ELF-1 (cell line): ENCODE results near the gene EXOC1.

Experiments used
- DNase-seq: peaks from one replicate; pipeline ENCODE4 v3.0.0-alpha.2; 2016; ENCODE audit warnings: low read depth, low spot score

The EXOC1 gene

DNA sequence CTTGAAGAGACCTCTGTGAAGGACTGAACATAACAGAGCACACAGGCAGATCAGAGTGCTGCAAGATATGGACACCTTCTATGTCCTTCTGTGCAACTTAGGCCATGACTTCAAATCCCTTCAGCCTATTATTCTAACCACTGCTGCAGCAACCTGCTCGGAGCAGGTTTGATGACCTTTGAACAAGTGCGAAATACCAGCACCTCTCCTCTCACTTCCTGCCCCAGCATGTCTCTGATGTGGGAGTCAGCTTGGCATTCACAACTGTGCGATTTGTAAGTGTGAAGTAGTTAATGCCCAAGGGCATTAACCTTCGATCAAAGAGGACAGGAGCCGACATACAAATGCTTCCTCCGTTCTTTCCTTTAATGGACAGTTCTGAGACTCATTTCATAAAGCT lies 1.6 kb upstream of the EXOC1 start:
- DNase-seq: peak; percentile 5

DNA sequence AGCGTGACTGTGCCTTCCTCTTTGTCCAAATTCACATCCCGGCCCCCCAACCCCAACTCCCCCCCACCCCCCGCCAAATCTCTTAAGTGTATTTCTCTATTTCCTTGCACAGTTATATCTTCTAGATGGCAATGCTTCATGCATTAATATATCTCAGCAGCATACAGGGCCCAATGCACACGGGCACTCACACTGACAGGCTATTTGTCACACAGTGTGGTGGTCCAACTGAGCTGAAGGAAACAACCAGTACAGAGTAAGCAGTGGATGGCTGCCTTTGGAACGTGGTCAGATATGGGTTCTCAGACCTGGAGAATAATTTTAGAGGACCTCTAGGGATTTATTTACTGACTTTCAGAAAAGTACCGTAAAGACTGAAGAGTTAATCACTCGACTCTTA lies 681 bp downstream of the EXOC1 start:
- no peak for DNase-seq

DNA sequence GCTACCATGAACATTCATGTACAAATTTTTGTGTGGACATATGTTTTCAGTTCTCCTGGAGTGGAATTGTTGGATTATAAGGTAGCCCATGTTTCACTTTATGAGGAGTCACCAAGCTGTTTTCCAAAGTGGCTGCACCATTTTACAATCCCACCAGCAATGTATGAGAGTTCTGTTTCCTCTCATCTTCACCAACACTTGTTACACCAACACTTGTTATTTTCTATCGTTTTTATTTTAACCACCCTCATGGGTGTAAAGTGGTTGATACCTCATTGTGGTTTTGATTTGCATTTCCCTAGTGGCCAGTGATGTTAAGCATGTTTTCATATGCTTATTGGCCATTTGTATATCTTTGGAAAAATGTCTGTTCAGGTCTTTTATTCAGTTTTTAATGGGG lies 4.1 kb downstream of the EXOC1 start:
- no peak for DNase-seq

DNA sequence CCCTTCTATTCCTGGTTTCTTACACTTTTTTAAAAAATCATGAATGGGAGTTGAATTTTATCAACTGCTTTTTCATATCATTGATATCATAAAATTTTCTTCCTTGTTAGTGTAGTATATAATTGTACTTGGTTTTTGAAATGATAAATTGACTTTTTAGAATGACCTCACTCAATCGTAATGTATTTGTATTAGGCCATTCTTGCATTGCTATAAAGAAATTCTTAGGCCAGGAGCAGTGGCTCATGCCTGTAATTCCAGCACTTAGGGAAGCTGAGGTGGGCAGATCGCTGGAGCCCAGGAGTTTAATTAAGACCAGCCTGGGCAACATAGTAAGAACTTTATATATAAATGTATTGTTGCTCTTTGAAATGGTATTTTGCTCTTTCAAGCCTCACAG lies 6.3 kb downstream of the EXOC1 start:
- no peak for DNase-seq

DNA sequence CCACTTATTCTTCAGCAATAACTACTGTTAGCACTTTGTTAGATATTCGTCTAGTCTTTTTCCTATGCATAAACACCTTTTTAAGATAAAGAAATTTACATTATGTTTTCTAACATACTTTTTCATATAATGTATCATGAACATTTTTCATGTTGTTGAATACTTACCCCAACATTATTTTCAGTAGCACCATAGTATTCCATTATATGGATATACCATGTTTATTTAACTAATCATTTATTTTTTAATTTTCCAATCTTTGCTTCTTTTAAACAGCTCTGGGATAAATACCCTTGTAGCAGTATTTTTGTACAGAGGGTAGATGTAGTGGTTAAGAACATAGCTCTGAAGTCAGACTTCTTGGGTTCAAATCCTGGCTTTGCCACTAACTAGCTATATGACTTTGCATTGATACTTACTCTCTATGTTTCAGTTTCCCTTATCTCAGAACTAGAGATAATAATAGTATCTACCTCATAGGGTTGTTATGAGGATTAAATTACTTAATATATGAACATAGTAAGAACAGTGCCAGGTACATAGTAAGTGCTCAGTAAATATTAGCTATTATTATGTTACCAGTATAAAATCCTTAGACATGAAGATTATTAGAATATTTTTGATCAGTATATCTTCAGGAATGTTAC lies 11.3 kb downstream of the EXOC1 start:
- no peak for DNase-seq

DNA sequence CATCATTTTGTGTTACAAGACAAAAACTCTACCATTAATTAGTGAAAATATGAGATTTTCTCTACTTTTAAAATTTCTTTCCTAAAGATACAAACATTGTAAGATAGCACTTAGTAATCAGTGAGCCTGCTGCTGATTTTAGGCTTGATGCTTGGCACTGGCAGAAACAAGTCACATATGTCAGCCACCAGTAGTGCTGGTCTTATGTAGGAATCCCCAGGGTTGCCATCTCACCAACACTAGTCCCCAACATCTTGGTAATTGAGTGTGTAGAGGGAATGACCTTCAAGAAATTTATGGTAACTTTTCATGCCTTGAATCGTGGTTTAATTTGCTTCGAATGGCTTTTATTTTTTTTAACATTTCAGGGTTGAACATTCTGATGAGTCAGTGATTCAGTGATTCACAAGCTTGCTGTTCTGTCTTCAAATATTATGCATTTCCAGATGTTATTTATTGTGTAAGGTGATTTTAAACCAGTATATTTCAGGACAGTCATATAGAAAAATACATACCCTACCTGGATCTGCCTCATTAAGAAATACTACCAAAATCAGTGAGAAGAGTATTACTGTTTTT lies 11.9 kb downstream of the EXOC1 start:
- no peak for DNase-seq

DNA sequence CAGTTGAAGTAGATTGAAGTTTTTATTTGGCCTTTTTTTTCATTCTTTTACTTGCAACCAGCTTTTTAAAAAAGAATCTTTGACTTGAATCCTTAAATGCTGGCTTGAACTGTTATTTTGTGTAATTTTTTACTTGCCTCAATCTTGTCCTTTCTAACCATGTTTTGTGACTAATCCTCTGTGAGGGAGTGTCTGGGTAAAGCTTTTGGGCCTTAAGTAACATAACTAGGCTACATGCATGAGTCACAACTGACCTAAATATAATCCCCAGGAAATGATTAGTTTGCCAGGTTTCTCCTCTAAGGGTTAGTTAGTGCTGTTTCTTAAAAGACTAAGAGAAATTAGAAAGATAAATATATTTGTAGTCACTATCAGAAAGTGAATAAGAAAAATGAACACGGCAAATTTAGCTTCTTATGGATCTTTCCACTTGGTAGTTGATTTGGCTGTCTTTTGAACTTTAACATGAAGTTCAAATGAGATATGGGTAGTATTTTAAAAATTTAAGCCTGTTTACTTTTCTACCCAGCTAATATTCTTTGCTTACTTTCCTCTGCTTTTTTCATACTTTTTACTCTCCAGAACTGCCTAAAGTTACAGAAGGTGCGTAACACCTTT lies 13.0 kb downstream of the EXOC1 start:
- DNase-seq: no peak

DNA sequence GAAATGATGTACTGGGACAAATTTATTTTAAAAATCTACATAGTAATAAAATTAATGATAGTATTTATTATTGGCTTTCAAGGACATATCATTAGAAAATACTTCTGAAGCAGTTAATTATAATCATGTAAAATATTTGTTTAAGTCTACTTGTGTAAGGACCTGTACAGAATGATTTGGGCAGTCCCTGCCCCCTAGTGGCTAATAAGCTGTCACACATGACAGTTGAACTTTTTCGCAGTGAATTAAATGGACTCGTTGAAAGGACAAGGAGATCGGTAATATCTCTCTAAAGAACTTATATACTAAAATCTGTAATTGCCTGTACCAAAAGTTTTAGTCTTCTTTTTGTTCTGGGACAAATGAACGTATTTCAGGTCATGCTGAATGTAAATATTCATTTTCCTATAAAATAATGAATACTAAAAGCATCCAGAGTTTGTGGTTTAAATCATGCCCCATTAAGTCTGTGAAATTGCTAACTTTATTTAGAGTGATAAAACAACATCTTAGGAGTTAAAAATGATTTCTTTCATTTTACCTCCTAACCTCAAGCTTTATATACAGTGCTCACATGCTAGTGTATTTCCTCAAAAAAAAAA lies 13.6 kb downstream of the EXOC1 start:
- DNase-seq: peak; percentile 36

DNA sequence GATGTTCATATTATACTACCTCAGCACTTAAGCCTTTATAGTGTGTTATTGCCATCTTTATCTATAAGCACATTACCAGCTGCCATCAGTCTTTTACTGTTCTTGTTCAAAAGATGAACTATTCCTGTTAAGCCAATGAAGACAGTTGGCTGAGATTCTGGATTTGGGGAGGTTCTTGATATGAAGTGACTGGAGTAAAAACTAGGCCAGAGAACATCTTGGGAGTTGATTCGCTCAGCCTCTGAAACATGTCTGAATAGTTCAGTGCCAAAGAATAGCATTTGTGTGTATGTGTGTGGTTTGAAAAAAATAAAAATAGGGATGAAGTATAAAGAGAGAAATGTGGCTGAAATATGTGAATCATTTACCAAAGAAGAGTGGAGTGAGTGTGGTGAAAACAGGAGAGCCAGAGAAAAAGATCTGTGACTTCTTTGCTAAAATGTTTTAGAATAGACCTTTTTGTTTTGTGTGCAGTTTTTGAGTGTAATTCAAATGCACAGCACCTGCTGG lies 15.2 kb downstream of the EXOC1 start:
- no peak for DNase-seq

DNA sequence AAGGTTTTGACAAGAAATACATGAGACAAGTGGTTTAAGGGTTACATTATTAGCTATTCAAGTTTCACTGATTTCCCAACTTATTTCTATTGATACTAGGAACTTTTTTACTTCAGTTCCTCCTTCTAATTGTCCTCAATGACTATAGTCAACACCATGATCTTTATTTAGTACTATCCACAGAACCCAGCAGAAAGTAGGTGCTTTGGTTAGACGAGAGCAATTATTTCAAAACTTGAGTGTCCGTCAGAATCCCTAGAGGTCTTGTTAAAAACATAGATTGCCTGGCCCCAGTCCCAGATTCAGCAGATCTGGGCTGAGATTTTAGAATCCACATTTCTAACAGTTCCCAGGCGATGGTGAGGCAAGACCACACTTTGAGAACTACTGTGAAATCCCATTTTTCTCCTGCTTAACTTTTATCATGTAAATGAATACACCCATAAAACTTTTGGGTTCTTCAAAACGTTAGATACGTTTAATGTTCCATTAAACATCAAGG lies 17.9 kb downstream of the EXOC1 start:
- no peak for DNase-seq

DNA sequence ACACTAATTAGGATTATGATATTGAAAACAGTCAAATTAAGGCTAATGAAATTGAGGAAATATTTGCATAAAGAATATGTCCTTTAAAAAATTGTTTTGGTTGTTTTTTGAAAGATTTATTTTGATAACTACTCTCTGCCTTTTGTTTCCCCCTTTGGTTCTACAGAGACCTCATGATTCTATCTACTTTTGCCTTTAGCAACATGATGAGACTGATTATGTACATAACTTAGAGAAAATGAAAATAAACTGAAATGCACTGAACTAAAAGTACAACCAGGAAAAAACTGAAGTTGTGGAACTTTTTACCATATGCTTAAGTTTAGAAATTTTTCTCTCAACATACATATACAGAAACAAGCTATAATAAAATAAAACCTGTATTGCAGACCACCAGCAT lies 21.4 kb downstream of the EXOC1 start:
- DNase-seq: no peak

DNA sequence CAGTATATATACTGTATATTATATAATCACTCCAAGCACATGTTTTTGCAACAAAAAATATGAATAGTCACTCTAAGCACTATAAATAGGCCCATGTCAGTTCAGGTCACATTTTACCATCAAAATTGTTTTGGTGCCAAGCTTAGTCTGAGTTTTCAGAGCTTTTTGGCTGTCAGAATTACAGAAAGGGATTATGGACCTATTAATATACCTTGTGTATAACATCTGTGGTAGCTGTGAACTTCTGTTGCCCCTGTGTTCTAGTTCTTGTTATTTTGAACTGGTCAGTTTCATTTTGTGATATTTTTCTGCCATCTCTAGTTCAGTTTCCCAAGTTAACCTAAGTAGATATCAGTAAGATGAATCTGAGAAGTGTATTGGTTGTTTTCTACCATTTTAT lies 22.9 kb downstream of the EXOC1 start:
- no peak for DNase-seq

DNA sequence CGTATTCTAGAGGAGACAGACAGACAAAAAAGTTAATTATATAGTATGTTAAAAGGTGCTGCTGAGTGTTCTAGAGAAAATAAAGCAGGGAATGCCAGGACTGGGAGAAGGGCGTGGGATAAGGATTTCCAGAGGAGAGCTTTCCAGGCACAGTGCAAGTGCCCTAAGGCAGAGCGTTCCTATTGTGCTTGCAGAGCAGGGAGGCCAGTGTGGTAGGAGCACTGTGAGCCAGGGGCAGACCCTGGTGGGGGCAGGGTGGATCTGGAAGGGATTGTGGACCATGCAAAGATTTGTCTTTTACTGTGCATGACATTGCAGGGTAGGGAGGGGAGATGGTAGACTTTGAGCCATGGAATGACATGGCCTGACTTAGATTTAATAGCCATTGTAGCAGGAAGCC lies 25.8 kb downstream of the EXOC1 start:
- DNase-seq: peak; percentile 87

DNA sequence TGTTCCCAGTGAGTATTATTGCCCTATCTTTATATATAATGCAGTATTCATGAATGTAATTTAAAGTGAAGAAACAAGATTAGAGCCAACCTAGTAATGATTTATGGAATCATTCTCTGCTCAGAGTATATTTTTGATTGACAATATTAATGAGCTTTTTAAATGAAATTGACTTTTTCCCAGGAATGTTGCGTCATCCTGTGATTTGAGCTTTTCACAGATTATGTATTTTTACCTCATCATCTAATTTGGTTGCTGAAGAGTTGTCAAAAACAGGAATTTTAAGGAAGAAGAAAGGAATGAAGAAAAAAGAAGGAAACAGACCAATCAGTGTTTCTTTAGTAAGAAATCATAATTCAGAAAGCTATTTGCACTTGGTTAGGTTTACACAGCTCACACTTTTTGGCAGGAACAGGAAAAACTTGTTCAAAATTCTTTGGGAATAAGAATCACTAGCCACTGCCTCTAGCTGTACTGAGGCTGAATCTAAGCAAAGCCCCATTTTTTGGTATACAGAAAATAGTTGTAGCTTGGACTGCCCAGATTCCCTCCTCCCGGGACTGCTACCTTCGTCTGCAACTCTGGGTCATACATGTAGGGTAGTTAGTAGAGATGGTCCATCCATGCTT lies 27.3 kb downstream of the EXOC1 start:
- DNase-seq: no peak

DNA sequence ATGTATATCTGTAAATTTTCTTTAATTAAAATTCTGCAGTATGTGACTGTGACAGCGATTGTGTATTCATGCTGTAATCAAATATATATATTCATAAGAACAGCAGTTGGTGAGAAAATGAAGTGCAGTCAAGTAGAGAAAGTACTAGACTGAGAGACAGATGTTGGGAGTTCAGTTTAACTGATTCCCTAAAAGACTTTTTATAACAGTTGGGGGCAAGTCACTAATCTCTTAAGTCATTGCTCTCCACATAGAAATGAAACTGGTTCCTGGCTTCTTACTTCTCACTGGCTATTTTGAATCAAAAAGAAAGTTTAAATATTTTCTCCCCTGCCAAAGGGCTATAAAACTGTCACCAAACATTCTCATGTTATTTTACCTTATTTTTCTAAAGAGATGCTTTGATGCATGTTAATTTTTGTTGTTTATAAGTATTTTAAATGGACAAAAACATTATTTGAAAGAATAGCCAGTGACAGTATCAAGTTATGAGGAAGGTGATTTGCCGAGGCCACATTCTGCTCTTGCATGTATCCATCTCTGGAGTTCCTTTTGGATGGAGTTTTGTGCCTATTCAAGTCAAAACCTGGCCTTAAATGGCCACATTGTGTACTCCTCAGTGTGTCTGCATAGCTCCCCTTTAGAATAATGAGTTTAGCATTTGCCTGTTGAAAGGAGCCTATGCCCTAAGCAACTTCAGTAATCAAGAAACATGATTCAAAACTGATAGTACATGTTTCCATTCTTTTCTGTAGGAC lies 30.8 kb downstream of the EXOC1 start:
- DNase-seq: no peak

DNA sequence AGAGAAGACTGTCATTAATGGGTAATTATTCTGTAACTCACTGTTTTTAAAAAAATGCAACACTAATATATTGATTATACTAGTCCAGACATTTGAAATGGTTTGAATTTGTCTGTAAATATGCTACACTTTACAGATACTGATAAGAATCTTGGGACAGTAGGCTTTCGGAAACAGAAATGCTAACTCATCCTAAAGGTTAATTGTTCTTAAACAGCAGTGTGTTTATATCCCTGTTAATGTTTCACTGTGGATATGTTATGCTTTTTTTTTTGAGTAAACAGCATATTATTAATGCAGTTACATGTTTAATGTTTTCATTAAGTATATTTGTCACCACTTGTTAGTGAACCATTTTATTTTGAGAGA lies 31.4 kb downstream of the EXOC1 start:
- no peak for DNase-seq

DNA sequence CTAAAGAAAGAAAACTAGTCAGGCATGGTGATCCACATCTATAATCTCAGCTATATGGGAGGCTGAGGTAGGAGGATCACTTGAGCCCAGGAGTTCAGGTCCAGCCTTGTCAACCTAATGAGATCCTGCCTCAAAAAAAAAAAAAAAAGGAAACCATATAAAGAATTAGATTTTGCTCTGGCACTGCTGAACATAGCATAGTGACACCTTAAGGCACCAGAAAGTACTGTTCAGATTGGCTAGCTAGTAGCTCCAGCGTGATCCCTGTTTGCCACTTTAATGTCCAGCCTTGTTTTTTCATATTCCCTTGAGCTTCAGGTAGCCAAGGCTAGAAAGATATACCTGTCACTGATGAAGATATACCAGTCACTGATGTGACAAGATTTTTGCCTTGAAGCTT lies 34.1 kb downstream of the EXOC1 start:
- no peak for DNase-seq

DNA sequence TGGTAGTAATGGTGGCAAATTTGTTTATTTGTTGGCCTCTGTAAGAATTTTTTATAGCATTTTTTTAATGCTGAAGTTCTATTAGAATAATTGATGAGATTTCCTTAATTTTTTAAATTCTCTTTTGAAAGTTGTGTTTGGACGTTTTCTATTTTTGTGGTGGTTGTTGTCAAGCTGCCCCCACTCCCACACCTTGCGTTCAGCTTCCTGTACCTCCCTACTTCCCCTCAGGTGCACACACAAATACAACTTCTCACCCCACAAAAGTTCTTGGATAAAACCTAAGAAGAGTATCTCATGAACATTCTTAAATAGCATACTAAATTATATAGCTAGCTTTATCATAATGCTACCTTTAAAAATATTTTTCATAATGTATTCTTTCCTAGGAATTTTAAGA lies 38.7 kb downstream of the EXOC1 start:
- no peak for DNase-seq

DNA sequence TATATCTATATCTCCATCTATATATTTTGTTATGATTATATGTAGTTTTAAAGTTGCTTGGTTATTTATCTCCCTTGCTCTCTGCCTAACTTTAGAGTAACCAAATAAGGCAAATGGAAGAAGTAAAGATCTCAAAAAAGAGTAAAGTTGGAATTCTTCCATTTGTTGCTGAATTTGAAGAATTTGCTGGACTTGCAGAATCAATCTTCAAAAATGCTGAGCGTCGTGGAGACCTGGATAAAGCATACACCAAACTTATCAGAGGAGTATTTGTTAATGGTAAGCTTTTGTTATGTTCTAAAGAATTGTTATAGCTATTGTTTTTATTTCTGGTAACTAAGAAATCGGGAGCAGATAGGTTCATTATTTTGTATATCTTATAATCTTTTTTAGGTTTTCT lies 43.2 kb downstream of the EXOC1 start:
- no peak for DNase-seq

DNA sequence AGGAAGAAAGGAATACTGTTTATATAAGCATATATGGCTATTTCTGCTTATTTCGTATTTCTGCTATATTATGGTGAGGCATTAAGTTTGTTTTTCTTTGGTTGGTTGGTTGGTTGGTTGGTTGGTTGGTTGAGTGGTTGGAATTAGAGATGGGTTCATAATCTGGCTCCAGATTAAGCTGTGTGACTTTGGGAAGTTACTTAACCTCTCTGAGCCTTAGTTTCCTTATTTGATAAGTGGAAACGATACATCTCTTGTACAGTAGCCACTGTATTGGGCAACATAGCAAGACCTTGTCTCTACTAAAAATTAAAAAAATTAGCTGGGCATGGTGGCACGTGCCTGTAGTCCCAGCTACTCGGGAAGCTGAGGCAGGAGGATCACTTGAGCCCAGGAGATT lies 49.2 kb downstream of the EXOC1 start:
- no peak for DNase-seq

DNA sequence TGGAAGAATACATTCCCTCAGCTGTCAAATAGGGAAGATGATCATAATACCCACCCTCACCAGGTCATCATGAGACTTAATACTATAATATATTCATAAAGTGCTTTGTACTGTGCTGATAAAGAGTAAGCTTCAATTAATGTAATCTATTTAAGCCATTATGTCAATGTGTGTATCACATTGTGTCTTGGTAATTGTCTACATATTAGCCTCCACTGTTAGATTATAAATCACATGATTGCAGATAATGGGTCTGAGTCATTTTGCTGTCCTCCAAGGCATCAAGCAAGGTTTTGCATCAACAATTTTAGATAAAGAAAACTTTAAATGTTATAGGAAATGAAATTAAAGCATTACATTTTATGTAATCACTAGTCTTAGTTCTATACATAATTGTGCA lies 50.1 kb downstream of the EXOC1 start:
- DNase-seq: no peak

DNA sequence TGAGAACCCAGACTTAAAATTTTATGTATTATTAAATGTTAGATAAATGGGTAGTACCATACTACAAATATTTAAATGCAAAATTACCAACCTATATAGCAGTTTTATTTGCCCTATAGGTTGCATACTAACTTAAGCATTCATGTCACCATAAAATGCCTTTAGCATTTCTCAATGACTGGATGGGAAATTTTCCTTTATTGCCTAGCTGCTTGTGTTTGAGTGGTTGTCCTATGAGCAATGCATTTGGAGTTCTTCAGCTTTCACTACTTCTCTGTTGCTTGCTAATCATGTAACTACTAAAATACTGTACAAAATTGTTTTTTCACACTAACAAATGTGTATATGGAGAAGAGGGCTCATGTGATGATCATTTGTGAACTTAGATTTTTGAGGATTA lies 51.1 kb downstream of the EXOC1 start:
- DNase-seq: no peak
